Thoracic aorta (tissue), 2 donors: Measurements from ENCODE around the gene PPP1R26. TPM values are rescaled to one million over a fixed set of nuclear protein-coding genes. Genes with fewer than 3 reads are reported as not detected.

Source experiments
- ATAC-seq: fragments of 150-250 bp; one replicate; pipeline ENCODE4 v1.8.0; 2017; ENCODE audit warnings: low read depth; ENCODE audit not compliant: insufficient number of reproducible peaks, low FRiP score
- DNase-seq: peaks from one replicate; pipeline ENCODE4 v3.0.0-alpha.2; 2020; ENCODE audit warnings: low spot score
- H3K27ac ChIP-seq, 2 donors: fragments of 200-600 bp; sonication (generic); 1 replicate in 1 of 2; 2 replicates in 1 of 2; pipeline ENCODE4 v1.5.1; 2016; ENCODE audit warnings: mild to moderate bottlenecking in 2 of 2, moderate library complexity in 2 of 2
- H3K27me3 ChIP-seq: fragments of 200-600 bp; sonication (generic); replicated peaks from 2 replicates; pipeline ENCODE4 v1.6.0; 2016; ENCODE audit warnings: mild to moderate bottlenecking; ENCODE audit not compliant: insufficient read depth
- H3K36me3 ChIP-seq: fragments of 200-600 bp; sonication (generic); one replicate; pipeline ENCODE4 v1.5.1; 2016
- H3K4me1 ChIP-seq, 2 donors: fragments of 200-600 bp; sonication (generic); 1 replicate in 1 of 2; 2 replicates in 1 of 2; pipeline versions ENCODE4 v1.5.1 to v1.6.0; 2016; ENCODE audit warnings: low read depth in 2 of 2, mild to moderate bottlenecking in 1 of 2; ENCODE audit not compliant: control insufficient read depth in 1 of 2
- H3K4me3 ChIP-seq: fragments of 200-600 bp; sonication (generic); 2 replicates; pipeline ENCODE4 v1.5.1; 2016; ENCODE audit warnings: mild to moderate bottlenecking
- H3K9me3 ChIP-seq: fragments of 200-600 bp; sonication (generic); 2 replicates; pipeline ENCODE4 v1.5.1; 2016
- total RNA-seq, 2 donors: library from RNA; depleted of rRNA; stranded (reverse); fragments of >200 nt; gene quantifications; one replicate each; pipeline versions ENCODE4 v1.1.0 to v1.2.3, GENCODE V29; 2016
- TF ChIP-seq, protein P1 (sequence below): fragments of 200-600 bp; sonication (generic); IDR thresholded peaks from one replicate; pipeline ENCODE4 v1.5.1; 2019; ENCODE audit warnings: antibody characterized with exemption

The PPP1R26 gene
- total RNA-seq, 2 donors from 2014 or later: 11.9 to 17.6 TPM

DNA sequence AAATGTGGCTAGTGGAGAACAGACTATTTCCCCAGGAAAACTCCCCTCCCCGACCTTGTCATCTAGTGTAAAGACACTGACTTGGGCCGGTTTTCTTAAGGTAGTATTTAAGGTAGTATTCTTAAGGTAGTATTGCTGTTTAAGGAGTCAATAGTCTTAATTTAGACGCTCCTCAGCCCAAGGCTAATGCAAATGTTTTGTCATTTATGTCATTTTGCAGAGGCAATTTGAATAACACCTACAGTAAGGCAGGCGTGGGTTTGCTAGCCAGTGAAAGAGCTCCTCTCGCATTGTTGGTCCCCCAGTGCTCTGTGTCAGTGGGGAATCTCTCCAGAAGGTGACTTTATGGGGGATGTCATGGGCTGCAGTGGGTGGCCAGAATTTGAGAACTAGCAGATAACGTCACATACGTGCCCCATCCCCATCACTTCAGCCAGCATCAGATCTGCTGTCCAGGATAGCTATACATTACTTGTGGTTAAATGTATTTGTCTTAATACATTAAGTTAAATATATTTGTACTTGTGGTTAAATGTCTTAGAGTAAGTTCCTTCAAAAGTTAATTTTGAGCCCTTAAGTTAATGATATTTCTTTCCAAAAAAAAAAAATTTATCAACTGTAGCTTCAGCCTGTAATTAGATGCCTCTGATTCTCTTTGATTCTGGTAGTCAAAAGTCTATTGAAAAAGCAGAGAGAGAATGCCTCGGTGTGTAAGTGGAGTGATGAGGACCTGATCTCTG, 2.6 kb downstream of the PPP1R26 start:
- Histone ChIP-seq H3K4me1 (peaks cover 5 to 20% of the 10 kb centered on the region in 2 donors), H3K27ac (no peak overlapping the region), H3K36me3 (peaks cover 23% of the 10 kb centered on the region), H3K4me3 (no peak overlapping the region), H3K27me3 (no peaks in the 10 kb centered on the region), H3K9me3 (no peaks in the 10 kb centered on the region)
- DNase-seq (no peak), ATAC-seq (no peak)
- TF ChIP-seq, protein P1, sequence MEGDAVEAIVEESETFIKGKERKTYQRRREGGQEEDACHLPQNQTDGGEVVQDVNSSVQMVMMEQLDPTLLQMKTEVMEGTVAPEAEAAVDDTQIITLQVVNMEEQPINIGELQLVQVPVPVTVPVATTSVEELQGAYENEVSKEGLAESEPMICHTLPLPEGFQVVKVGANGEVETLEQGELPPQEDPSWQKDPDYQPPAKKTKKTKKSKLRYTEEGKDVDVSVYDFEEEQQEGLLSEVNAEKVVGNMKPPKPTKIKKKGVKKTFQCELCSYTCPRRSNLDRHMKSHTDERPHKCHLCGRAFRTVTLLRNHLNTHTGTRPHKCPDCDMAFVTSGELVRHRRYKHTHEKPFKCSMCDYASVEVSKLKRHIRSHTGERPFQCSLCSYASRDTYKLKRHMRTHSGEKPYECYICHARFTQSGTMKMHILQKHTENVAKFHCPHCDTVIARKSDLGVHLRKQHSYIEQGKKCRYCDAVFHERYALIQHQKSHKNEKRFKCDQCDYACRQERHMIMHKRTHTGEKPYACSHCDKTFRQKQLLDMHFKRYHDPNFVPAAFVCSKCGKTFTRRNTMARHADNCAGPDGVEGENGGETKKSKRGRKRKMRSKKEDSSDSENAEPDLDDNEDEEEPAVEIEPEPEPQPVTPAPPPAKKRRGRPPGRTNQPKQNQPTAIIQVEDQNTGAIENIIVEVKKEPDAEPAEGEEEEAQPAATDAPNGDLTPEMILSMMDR: no peak

DNA sequence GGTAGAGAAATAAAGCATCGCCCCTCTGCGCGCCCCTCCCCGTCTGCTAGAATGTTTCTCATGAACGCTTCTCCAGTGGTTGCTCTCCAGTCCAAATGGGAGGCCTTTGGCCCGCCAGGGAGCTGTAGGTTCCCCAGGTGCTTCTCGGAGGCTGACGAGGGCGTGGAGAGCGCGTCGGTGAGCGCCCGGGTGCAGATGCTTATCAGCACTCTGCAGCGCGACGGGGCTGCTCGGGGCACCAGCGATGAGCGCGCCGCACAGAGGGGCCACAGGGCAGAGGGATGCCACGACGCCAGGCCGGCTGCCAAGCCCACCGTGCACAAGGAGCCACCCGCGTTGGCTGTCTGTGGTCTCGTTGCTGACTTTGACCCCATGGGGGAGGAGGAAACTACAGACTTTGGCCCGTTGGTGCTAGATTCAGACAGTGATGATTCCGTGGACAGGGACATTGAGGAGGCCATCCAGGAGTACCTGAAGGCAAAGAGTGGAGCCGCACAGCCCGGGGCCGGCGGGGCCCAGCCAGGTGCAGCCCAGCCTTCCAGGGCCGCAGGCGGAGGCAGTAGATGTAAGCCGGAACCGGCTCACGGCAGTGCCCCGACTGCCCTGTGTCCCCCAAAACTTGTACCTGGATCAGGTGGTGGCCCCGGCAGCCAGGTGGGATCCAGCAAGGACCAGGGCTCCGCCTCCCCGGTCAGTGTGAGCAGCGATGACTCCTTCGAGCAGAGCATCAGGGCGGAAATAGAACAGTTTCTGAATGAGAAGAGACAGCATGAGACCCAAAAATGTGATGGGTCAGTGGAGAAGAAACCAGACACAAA, 5.1 kb downstream of the PPP1R26 start:
- H3K9me3 ChIP-seq: no peaks in the 10 kb centered on the region
- peaks cover 27% of the 10 kb centered on the region for H3K36me3 ChIP-seq
- TF ChIP-seq, protein P1: no peak
- no peak overlapping the region for H3K27ac ChIP-seq
- no peaks in the 10 kb centered on the region for H3K27me3 ChIP-seq
- DNase-seq: no peak
- no peak for ATAC-seq
- H3K4me1 ChIP-seq: peaks cover 5 to 12% of the 10 kb centered on the region in 2 donors
- no peak overlapping the region for H3K4me3 ChIP-seq

DNA sequence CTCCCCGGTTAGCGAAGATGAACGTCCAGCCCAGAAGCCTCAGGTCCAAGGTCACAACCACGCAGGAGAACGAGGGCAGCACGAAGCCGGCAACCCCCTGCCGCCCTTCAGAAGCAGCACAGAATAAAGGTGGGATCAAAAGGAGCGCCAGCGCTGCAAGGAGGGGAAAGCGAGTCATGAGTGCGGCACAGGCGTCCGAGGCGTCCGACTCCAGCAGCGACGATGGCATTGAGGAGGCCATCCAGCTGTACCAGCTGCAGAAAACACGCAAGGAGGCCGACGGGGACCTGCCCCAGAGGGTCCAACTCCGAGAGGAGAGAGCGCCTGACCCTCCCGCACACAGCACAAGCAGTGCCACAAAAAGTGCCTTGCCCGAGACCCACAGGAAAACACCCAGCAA, 5.8 kb downstream of the PPP1R26 start:
- no peaks in the 10 kb centered on the region for H3K27me3 ChIP-seq
- peaks cover 27% of the 10 kb centered on the region for H3K36me3 ChIP-seq
- DNase-seq: no peak
- no peaks in the 10 kb centered on the region for H3K9me3 ChIP-seq
- no peak for ATAC-seq
- no peak overlapping the region for H3K4me3 ChIP-seq
- H3K27ac ChIP-seq: no peak overlapping the region
- TF ChIP-seq, protein P1: no peak
- H3K4me1 ChIP-seq: peaks cover 5 to 12% of the 10 kb centered on the region in 2 donors

DNA sequence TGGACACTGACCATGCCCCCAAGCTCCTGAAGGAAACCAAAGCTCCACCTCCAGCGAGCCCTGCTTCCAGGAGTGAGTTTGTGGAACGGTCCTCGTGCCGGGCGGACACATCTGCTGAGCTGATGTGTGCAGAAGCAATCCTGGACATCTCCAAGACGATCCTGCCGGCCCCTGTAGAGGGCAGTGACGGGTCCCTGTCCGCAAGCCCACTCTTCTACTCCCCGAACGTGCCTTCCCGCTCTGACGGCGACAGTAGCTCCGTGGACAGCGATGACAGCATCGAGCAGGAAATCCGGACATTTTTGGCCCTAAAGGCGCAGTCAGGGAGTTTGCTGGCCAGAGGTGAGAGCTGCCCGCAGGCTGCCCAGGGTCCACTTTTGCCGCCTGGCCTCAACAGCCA, 6.2 kb downstream of the PPP1R26 start:
- Histone ChIP-seq H3K4me1 (peaks cover 3 to 10% of the 10 kb centered on the region in 2 donors), H3K4me3 (no peak overlapping the region), H3K27me3 (no peaks in the 10 kb centered on the region), H3K27ac (no peak overlapping the region), H3K36me3 (peaks cover 27% of the 10 kb centered on the region), H3K9me3 (no peaks in the 10 kb centered on the region)
- ATAC-seq (no peak), DNase-seq (no peak)
- TF ChIP-seq, protein P1: no peak

DNA sequence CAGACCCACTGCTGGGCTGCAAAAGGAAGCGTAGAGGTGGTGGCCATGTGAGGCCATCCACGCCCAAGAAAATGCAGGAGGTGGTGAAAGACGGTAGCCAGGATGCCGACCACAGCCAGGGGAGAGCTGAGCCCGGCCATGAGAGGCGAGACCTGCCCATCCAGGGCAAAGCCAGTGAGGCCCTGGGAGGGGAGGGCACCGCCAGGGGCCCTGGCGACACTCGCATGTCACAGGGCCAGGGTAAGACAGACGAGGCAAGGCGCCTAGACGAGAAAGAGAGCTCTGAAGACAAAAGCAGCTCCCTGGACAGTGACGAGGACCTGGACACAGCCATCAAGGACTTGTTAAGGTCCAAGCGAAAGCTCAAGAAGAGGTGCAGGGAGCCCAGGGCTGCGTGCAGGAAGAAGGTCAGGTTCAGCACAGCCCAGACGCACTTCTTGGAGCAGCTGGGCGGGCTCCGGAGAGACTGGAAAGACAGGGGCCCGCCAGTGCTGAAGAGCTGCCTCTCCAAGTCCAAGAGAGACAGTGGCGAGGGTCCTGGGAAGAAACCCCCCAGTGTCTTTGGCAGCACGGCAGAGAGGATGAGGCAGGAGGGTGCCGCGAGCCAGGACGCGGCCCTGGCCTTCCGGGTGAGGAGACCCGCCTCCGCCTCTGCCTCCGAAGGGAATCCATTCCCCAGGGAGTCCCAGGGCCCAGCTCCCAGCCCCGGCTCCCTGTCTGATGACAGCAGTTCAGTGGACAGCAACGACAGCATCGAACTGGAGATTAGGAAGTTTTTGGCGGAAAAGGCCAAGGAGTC, 6.9 kb downstream of the PPP1R26 start:
- Histone ChIP-seq H3K27ac (no peak overlapping the region), H3K4me1 (peaks cover 0 to 4% of the 10 kb centered on the region in 2 donors), H3K36me3 (peaks cover 27% of the 10 kb centered on the region), H3K9me3 (no peaks in the 10 kb centered on the region), H3K27me3 (no peaks in the 10 kb centered on the region), H3K4me3 (no peak overlapping the region)
- DNase-seq (no peak), ATAC-seq (no peak)
- TF ChIP-seq, protein P1: no peak
